ENCODE measurements around the gene SLC9A7.
"Not testable (repeated sequence)": the region's sequence is repeated elsewhere in the genome, so short reads cannot be mapped to it uniquely, and the experiment has no call there.

The SLC9A7 gene

DNA sequence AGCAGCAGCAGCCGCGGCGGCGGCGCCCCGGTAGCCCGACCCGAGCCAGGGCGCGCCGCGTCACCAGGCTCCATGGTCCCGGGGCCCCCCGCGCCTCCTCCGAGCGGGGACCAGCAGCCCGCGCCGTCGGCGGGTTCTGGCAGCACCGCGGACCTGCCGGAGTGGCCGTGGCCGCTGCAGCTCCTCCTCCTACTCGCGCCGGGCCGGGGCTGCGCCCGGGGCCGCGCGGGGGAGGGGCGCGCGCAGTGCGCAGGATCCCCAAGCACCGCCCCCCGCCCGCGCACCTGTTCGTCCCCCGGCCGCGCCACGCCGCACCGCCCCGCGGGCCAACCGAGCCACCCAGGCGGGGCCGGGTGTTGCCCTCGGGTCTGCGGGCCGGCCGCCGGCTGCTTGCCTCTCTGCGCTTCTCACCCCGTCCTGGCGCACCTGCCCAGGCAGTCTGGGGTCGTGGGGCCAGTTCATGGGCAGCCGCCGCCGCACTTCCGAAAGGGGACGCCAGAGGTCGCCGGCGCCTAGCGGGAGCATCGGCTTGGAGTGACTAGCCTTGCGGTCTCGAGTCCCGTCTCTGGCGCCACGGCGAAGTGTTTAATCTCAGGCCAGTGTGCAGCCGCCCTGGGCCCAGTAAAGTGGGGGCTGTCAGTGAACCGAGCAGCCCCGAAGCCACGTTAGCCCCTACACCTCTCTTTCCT is at the start of gene SLC9A7:
TSS of gene SLC9A7 (minus strand) at position 163 of the 689 bp plus-strand sequence. CDS start at position 74, 89 bp downstream.
- DNase-seq (ENCODE audit: low read depth), result peak; percentile 33

DNA sequence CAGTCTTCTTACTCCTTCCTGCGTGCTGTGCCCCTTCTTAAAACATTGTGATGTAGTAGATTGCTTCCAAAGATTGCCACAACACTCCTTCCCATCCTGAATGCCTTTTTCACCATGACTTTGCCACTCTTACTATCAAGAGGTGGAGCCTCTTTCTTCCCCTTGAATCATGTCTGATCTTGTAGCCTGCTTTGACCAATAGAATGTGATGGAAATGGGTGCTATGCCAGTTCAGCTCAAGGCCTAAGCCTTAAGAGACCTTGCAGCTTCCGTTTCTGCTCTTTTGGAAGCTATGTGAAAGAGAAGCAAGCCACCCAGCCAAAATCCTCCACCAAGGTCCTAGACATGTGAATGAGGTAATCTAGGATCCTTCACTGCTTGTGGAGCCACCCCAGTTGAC is 46.4 kb upstream of the SLC9A7 start:
- no peak for DNase-seq (ENCODE audit: low read depth)

DNA sequence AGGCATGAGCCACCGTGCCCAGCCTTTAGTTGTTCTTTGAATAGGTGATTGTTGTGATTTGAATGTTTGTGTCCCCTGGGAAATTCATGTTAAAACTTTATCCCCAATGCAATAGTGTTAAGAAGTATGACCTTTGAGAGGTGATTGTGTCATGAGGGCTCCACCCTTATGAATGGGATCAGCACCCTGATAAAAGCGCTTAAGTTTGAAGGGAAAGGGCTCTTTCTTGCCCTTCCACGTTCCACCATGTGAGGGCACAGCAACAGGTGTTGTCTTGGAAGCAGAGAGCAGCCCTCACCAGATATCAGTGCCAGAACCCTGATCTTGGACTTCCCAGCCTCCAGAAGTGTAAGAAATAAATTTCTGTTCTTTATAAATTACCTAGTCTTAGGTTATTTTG is 44.2 kb upstream of the SLC9A7 start:
- peak; percentile 5 for DNase-seq (ENCODE audit: low read depth)

DNA sequence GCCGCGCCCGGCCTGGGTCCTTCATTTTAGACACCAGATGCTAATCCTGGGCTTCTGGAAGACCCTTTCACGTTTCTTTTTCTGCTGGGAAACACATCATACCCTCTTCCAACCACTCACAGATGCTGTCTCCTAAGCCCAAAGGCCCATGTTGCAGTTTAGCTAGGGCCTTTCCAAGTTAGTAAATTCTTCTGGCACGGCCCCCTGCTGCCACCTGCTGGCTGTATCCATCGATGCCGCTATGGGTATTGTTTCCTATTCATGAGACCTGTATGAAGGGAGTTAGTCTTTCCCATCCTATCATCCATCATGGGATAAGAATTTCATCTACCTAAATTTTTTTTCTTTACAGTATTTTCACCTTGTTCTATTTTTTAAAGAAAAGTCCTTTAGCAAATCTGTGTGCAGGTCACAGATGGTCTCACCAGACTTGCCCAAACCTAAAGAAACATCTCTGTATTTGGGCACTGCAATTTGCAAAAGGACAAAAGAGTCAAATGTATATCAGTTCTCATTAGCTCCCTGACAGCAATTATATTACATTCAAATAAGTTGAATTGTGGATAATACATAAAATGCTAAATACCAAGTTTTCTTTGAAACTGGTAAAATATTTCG is 37.8 kb upstream of the SLC9A7 start:
- DNase-seq (ENCODE audit: low read depth), result peak; percentile 51

DNA sequence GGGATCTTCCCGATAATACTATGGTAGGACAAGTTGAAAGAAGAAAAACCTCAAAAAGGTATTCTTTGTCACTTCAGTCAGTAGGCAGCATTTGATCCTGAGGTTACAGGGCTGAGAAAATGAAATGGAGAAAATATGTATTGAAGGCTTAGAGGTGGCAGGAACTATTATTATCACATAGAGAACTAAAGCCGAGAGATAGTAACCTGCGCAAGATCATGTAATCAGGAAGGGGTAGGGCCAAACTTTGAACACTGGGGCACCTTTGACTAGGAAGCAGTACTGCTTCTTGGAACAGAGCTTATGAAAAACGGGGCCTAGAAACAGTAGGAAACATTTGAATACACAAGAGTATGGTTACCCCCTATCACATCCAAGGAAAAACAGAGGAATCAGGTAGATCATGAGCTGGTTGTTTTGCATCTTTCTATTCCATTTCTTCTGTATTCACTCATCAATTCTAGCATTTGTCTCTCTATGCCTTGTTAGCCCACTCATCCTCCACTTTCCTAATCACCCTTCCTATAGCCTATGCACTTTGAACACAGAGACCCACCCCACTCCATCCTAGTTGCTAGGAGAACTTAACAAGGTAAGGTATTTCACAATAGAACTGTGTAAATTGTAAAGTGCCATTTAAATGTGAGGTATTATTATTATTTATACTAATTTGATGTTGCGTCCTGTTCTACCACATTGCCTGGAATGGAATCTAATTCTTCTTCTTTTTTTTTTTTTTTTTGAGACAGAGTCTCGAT is 34.6 kb upstream of the SLC9A7 start:
- DNase-seq (ENCODE audit: low read depth), result no peak

DNA sequence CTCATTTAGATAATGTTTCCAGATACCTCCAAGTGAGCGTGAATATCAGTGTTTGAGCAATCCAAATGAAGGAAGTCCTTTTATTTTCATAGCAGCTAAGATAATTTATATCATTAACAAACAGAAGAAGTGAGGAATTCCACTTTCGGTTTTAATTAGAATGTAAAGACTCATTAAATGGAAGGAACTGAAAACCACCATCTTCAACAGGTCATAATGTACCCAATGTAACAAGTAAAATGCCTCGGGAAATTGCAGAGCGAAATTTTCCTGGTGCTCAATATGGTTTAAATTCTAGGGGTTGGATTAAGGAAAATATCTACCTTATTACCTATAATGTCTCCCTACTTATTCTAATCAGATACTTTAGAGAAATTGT is 33.9 kb upstream of the SLC9A7 start:
- DNase-seq (ENCODE audit: low read depth), result no peak

DNA sequence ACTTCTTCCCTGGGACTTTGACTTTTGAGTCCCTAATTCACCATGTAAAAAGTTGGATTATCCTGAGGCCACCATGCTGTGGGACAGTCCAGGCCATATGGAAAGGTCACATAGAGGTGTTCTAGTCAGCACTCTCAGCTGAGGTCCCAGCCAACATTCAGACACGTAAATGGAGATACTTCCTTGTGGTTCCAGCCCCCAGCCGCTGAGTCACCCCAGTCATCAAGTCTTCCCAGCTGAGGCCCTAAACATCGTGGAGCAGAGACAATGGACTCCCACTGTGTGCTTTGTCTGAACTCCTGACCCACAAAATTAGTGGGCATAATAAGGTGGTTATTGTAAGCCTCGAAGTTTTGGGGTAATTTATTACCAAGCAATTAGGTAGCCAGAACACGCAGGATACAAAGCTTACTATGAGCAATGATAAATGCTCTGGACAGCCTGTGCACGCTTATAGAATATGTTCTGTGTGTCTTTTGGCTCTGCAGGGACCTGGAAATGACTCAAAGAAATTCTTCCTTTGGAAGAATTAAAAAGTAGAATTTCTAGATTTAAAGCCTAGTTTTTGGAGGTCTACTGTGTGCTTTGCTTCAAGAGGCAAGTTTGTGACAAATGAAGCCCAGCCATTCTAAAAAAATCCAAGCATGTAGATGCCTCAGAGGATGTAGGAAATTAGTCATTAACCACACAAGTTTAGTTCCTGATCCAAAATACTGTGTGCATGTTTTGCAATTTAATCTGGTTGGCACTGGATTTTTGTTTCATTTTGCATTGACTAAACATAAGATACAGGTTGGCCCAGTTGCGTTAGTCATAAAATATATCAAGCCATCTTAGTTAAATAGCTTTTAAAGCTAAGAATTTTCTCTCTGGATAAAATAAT is 33.2 kb upstream of the SLC9A7 start:
- peak; percentile 93 for DNase-seq (ENCODE audit: low read depth)

DNA sequence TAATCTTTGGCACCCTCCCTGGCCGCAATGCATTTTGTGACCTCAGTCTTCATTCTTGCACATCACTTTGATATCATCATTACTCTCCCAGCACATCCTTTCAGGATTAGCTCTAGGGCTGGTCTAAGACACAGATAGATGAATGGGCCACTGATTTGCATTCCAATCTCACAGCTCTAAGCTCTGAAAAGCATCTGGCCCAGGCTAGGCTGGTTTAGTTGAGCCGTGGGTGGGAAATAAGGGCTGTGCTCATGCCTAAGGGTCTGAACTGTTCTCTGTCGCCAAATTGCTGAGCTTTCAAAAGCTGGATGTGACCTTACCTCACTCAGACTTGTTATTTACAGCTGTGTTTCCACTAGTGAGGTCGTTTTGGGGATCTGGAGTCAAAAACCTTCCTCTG is 30.0 kb upstream of the SLC9A7 start:
- peak; percentile 83 for DNase-seq (ENCODE audit: low read depth)

DNA sequence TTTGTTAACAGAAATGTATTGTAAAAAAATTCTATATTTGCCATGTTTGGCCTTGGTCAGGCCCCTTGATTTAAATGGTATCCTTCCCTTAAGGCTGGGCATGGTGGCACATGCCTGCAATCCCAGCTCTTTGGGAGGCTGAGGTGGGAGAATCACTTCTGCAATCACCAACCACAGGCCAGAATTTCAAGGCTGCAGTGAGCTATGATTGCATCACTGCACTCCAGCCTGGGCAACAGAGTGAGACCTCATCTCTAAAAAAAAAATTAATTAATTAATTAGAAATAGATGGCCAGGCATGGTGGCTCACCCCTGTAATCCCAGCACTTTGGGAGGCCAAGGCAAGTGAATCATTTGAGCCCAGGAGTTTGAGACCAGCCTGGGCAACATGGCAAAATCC is 25.5 kb upstream of the SLC9A7 start:
- not testable (repeated sequence) for DNase-seq (ENCODE audit: low read depth)

DNA sequence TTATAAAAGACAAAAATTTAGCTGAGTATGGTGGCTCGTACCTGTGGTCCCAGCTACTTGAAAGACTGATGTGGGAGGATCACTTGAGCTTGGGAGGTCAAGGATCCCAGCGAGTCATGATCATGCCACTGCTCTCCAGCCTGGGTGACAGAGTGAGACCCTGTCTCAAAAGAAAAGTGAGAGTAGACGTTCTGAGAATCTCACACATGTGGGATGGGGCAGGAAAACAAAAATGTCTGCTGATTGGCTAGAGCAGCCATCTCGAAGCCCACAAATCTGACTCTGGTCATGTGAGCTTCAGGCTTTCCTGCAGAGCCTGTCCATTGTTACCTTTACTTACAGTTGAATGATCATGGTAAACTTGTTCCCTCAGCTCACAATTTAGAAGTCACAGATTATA is 23.1 kb upstream of the SLC9A7 start:
- DNase-seq (ENCODE audit: low read depth), result no peak

DNA sequence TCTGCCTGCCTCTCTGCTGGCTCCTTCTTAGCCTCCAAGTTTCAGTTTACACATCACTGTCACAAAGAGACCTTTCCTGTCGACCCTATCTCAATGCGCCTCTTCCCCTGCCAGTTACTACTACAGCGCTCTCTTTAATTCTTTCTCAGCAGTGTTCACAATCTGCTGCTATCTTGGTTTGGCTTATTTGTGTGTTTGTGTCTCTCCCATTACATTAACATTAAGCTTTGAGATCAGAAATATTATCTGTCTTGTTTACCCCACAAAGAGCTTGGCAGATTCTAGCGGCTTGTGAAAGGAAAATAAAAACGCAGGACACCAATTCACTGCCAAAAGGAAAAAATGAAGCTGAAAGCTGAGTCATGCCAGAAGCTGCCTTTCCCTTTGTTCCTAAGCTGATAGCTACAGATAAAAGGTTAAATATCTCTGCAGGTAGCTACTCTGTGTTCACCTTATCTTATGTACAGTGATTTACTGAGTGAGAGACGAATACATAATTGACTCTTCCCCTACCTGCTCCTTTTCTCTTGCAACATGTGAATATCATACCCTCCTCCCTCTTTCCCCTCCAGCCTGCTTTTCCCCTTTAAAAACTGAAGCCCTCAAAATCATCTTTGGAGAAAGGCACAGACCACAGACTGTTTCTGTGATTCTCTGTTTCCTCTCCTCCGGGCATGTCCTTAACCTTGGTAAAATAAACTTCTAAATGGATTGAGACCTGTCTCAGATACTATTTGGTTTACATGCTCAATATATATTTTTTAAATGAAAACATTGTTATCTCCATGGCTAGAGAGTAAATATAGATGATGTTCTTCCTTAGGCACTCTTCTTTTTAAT is 19.3 kb upstream of the SLC9A7 start:
- DNase-seq (ENCODE audit: low read depth), result peak; percentile 79

DNA sequence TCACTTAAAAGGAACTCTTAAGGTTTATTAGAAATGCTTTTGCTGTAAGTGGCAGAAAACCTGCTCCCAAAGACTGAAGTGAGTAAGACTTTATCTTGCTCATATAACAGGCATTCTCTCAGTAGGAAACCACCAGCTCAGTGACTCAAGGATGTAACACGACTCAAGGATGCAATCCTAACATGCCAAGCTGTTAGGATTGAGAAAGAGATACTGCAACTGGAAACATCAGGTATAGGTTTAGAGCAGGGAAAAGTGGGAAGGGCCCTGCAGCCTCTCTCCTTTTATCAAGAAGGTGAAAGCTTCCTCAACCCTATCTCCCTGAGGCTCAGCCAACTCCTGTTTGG is 11.9 kb upstream of the SLC9A7 start:
- DNase-seq (ENCODE audit: low read depth), result peak; percentile 91

DNA sequence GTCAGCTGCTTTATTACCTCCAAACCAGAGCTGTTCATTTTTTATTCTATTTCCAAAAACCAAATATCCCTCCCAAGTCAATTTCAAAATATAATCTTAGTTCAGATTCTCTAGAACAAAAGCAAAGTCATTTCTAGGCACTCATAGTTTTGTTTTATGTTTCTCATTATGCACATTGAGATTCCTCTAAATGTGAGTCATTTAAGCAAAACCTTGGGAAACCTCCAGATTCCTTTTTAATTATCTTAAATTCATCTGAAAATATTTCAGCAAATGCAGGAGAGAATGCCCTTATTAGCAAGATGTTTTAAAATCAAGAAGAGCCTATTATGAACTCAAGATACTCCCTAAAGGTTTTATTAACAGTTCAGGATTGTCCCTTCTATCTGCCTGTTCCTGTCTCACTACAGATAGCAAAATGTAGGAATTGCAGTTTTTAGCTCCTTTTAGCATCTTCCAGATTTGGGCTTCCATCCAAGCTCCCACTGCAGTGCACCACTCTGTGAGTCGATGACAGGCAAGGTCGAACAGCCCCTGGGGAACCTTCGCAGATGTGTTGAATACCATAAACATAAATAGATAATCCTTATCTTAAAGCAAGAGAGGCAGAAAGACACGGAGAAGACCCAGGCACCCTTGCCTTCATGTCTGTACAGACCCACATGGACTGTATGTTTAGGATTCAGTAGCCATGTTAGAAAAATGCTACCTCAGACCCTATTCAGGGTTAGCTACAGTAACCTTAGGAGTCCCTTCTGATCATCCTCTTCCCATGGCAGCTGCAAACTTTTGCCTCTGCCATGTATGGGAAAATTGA is 11.3 kb upstream of the SLC9A7 start:
- peak; percentile 40 for DNase-seq (ENCODE audit: low read depth)

DNA sequence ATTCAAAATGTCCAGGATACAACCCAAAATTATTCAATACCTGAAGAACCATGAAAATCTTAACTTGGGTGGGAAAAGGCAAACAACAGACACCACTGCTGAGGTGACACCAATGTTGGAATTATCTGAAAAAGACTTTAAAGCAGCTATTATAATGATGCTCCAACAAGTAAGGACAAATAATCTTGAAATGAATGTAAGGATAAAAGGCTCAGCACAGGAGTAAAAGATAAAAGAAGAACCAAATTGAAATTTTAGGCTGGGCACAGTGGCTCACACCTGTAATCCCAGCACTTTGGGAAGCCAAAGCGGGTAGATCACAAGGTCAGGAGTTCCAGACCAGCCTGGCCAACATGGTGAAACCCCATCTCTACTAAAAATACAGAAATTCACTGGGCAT is 4.0 kb upstream of the SLC9A7 start:
- DNase-seq (ENCODE audit: low read depth), result no peak

DNA sequence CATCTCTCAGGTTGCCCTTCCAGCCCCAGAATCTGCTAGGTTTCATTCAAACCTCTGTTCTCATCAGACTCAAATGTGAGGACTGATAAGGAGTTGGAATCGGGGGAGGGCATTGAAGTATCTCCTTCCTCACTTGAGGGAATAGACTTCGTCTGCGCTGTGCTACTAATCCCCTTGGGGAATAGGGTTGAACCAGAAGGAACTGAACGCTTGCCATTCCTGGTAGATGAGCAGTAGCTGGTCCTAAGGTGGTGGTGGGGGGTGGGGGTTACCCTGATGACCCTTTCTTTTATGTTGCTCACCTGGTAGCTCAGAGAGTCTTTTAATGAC is 692 bp upstream of the SLC9A7 start:
- DNase-seq (ENCODE audit: low read depth), result peak; percentile 28

DNA sequence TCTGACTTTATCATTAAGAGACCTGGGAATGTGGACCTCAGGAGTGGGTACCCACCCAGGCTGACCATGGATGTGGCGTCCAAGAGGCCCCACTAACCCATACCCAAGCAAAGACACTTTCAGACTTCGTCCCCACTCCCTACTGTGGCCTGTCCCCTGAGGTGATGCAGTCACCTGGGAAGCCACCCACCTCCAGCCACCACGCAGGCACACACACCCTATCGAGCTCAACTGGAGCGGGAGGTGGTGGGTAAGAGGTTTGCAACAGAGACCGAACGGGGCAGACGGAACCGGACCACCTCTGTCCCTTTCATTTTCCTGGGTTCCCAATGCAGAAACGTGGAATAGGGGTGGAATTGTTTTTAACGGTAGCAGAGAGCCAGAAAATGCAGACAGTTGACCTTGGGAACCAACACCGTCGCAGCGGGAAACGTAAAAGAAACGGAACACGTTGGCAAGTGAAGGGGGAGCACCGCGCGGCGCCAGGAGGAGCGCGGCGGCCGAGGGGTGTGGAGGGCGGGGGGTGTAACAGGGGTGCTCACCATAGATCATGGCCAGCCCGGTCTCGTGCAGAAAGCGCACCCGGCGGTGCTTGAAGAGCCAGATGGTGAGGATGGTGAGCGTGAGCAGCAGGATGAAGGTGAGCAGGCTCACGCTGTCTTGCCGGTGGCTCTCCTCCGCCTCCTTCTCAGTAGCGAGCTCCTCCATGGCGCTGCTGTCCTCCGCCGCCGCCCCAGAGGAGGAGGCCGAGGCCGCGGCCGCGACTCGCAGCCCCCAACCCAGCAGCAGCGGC is 559 bp downstream of the SLC9A7 start:
- DNase-seq (ENCODE audit: low read depth), result no peak

DNA sequence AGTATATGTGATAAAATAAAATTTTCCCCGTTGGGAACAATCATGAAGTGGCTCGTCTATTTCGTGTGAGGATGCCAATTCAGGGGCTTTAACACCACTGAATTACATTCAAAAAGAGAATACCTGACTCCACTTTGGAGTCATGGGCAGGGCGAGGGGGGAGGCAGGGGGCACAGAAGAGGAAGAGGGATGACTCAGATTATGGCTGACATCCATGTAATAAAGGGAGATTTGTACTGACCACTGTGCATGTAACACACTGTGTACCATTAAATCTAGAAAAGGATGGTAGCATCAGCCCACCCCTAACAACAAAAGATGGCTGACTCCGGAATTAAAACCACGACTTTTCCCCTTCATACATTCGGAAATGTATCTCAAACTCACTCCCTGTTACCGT is 1.3 kb downstream of the SLC9A7 start:
- DNase-seq (ENCODE audit: low read depth), result peak; percentile 12

DNA sequence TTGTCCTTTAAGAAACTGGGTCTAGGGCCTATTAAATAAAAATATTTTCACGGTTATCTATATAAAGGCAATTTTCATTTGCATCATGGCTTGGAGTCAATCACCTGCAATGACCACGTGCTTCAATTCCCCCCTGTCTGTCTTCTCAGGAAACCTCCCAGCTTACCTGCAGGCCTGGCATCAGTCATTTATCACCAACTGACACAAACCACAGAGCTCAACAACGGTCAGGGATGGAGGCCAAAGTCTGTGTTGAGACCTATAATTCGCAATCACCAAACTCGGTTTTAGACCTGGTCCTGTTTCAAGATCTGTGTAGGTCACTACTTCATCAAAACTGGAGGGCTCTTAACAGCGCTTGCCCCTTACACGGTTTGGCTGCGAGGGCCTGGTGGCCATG is 1.9 kb downstream of the SLC9A7 start:
- DNase-seq (ENCODE audit: low read depth), result no peak

DNA sequence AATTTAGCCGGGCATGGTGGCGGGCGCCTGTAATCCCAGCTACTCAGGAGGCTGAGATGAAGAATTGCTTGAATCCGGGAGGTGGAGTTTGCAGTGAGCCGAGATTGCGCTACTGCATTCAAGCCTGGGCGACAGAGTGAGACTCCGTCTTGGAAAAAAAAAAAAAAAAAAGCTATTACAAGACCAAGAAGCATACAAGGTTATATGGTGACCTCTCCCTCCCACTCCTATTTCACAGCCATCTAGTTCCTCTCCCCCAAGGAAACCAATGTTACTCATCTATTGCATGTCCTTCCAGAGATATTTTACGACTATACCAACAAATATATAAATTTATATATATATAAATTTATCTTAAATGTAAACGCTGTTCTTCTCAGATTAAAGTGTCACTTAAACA is 3.2 kb downstream of the SLC9A7 start:
- no peak for DNase-seq (ENCODE audit: low read depth)

DNA sequence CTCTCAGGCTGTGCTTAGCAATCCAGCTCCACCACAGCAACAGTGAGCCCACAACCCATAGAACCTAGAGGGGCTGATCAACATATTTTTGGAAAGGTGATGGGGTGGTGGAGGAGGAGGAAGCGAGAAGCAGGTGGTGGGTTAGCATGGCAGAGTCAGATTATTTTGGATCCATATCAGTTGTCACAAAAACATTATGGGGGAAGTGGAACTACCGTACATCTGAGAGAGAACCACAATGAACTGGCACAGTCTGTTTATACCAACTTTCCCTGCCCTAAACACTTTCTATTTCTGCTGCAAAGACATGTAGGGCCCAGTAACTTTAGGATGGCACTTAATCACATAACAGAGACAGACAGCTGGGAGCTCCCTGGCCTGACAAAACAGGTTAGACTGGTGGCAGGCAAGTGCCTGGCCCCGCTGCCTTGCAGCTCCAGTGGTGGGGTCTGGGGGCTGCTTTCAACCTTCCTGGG is 4.3 kb downstream of the SLC9A7 start:
- DNase-seq (ENCODE audit: low read depth), result no peak

Data from amniotic epithelial cell (primary cell).